IgD-negative memory B cell (primary cell): ENCODE data around the gene LUC7L3. TPM values are rescaled to one million over a fixed set of nuclear protein-coding genes. Genes with fewer than 3 reads are reported as not detected.

ENCODE experiments used
- H3K27ac Mint-ChIP-seq, 3 donors: one replicate each; pipeline ENCODE4 v1.8.0; 2020 to 2022; ENCODE audit warnings: mild to moderate bottlenecking in 3 of 3, mixed read lengths in 3 of 3, moderate library complexity in 1 of 3
- H3K27me3 Mint-ChIP-seq: one replicate; pipeline ENCODE4 v1.8.0; 2021; ENCODE audit warnings: mixed read lengths
- H3K36me3 Mint-ChIP-seq: one replicate; pipeline ENCODE4 v1.8.0; 2020; ENCODE audit warnings: mild to moderate bottlenecking, mixed read lengths
- H3K4me1 Mint-ChIP-seq, 3 donors: one replicate each; pipeline ENCODE4 v1.8.0; 2020 to 2022; ENCODE audit warnings: mixed read lengths in 3 of 3, mild to moderate bottlenecking in 1 of 3
- H3K4me3 Mint-ChIP-seq, 4 donors: one replicate each; pipeline ENCODE4 v1.8.0; 2020 to 2022; ENCODE audit warnings: mild to moderate bottlenecking in 4 of 4, mixed read lengths in 4 of 4, moderate library complexity in 3 of 4
- H3K9me3 Mint-ChIP-seq, 3 donors: one replicate each; pipeline ENCODE4 v1.8.0; 2020 to 2021; ENCODE audit warnings: mixed read lengths in 3 of 3, mild to moderate bottlenecking in 1 of 3
- polyA plus RNA-seq: library from polyadenylated mRNA; unstranded; fragments of 300-500 nt; fragmentation: Illumina TruSeq; gene quantifications from one replicate; pipeline ENCODE4 v1.2.3, GENCODE V29; 2021

LUC7L3 gene
- polyA plus RNA-seq, 1 donor from 2014 or later, result 65.5 TPM

DNA sequence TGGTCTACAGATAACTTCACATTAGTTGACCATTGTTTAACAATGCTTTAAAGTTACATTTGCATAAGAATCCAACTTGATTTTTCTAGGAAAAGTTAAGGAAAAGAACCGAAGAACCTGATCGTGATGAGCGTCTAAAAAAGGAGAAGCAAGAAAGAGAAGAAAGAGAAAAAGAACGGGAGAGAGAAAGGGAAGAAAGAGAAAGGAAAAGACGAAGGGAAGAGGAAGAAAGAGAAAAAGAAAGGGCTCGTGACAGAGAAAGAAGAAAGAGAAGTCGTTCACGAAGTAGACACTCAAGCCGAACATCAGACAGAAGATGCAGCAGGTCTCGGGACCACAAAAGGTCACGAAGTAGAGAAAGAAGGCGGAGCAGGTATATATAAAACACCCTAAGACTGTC lies 26.2 kb downstream of the LUC7L3 start:
- no peak overlapping the region for H3K4me3 Mint-ChIP-seq
- H3K9me3 Mint-ChIP-seq, result no peaks in the 10 kb centered on the region
- H3K4me1 Mint-ChIP-seq, result peaks cover 0 to 2% (median 0%) of the 10 kb centered on the region in 3 donors
- H3K27me3 Mint-ChIP-seq, result no peaks in the 10 kb centered on the region
- no peak overlapping the region for H3K27ac Mint-ChIP-seq
- peaks cover 6% of the 10 kb centered on the region for H3K36me3 Mint-ChIP-seq

DNA sequence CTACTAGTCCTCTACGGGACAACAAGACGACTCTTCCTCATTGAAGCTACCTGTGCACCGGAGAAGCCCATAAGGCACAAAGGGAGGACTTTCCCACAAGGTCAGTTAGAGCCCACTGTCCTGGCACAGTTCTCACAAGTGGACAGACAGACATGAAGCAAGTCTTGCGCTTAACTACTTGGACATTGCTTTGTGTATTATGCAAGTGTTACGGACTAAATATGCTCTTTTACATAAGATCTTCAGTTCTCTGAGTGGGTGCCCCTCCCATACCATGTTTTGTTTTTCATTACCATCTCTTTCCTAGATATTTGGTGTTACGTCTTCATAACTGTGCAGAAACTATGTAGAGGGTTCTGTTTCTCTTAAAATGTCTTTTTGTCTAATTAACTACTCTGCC lies 29.8 kb downstream of the LUC7L3 start:
- H3K27ac Mint-ChIP-seq, result no peak overlapping the region
- H3K4me1 Mint-ChIP-seq, result peaks cover 0 to 4% (median 2%) of the 10 kb centered on the region in 3 donors
- H3K36me3 Mint-ChIP-seq, result peaks cover 4% of the 10 kb centered on the region
- no peaks in the 10 kb centered on the region for H3K9me3 Mint-ChIP-seq
- H3K4me3 Mint-ChIP-seq, result no peak overlapping the region
- no peaks in the 10 kb centered on the region for H3K27me3 Mint-ChIP-seq

DNA sequence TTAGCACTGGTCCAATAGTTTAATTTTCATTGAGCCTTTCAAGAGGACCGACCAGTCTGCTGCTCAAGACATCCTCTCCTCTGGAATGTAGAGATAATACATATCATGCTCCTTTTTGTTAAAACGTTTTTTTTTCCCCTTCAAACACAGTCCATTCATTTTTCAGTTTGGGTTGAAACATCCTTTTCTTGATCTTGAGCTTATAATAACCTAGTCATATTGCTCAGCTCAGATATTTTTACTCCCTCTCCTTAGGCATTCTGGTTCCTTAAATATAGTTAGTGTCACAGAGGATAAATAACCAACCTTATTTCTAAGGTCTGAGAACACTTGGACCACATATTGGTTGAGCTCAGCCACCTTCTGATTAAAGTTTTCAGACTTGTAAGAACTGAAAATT lies 35.1 kb downstream of the LUC7L3 start:
- Mint-ChIP-seq H3K27ac (peak overlapping the region in 1 of 3 donors; percentile 83), H3K4me1 (peaks cover 0 to 4% (median 3%) of the 10 kb centered on the region in 3 donors), H3K36me3 (no peaks in the 10 kb centered on the region), H3K27me3 (no peaks in the 10 kb centered on the region), H3K4me3 (no peak overlapping the region), H3K9me3 (no peaks in the 10 kb centered on the region)

DNA sequence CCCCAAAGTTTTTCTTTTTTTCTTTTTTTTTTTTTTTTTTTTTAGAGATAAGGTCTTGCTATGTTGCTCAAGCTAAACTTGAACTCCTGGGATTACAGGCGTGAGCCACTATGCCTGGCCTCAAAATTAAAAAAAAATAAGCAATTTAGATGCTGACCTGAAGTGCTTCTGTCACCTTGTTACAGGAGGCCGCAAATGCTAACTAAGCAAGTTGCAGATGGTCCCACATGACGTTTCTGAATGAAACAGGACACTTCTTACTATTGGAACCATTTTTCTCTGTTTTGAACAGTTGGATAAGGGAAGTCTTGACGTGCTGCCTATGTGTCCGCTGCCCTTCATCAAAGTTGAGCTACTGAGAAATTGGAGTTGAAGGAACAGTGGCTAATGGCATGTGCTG lies 39.1 kb downstream of the LUC7L3 start:
- H3K4me3 Mint-ChIP-seq, result no peak overlapping the region
- H3K4me1 Mint-ChIP-seq, result peaks cover 5 to 11% (median 10%) of the 10 kb centered on the region in 3 donors
- no peaks in the 10 kb centered on the region for H3K27me3 Mint-ChIP-seq
- H3K27ac Mint-ChIP-seq, result peak overlapping the region in 1 of 3 donors; percentile 6
- H3K36me3 Mint-ChIP-seq, result no peaks in the 10 kb centered on the region
- no peaks in the 10 kb centered on the region for H3K9me3 Mint-ChIP-seq

DNA sequence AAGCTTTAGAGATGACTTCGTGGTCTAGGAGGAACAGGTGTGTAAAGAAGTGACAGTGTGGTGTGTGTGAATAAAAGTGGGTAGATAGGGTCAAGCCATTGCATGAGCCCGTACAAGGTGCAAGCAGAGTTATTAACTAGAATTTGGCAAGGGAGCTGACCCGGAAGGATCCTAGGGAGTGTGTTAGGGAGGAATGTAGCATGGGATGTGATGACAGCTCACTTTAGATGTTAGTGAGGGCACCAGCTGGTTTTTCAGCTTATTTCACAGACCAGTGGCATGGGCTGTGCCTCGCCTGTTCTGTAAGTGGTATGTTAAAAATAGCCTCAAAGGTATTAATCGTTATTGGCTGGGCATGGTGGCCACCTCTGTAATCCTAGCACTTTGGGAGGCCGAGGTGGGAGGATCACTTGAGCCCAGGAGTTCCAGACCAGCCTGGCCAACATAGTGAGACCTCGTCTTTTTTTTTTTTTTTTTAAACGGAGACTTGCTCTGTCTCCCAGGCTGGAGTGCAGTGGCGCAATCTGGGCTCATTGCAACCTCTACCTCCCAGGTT lies 39.7 kb downstream of the LUC7L3 start:
- H3K27me3 Mint-ChIP-seq, result no peaks in the 10 kb centered on the region
- no peak overlapping the region for H3K4me3 Mint-ChIP-seq
- no peaks in the 10 kb centered on the region for H3K9me3 Mint-ChIP-seq
- peak overlapping the region in 1 of 3 donors; percentile 6 for H3K27ac Mint-ChIP-seq
- H3K4me1 Mint-ChIP-seq, result peaks cover 5 to 12% (median 9%) of the 10 kb centered on the region in 3 donors
- no peaks in the 10 kb centered on the region for H3K36me3 Mint-ChIP-seq

DNA sequence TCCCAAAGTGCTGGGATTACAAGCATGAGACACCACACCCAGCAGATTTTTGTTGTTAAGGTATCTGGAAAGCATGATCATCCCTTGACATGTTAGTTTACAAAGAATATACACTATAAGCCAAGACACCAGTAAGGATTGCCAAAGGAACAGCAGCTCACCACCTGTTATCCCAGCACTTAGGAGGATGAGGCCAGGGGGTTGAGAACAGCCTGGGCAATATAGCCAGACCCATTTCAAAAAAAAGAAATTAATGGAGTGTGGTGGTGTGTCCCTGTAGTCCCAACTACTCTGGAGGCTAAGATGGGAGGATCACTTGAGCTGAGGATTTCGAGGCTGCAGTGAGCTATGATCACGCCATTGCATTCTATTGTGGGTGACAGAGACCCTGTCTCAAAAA lies 42.8 kb downstream of the LUC7L3 start:
- peak overlapping the region in 2 of 4 donors; percentile 38 to 63 for H3K4me3 Mint-ChIP-seq
- H3K27me3 Mint-ChIP-seq, result no peaks in the 10 kb centered on the region
- no peaks in the 10 kb centered on the region for H3K36me3 Mint-ChIP-seq
- no peaks in the 10 kb centered on the region for H3K9me3 Mint-ChIP-seq
- H3K27ac Mint-ChIP-seq, result no peak overlapping the region
- peaks cover 24 to 37% (median 30%) of the 10 kb centered on the region in 3 donors for H3K4me1 Mint-ChIP-seq

DNA sequence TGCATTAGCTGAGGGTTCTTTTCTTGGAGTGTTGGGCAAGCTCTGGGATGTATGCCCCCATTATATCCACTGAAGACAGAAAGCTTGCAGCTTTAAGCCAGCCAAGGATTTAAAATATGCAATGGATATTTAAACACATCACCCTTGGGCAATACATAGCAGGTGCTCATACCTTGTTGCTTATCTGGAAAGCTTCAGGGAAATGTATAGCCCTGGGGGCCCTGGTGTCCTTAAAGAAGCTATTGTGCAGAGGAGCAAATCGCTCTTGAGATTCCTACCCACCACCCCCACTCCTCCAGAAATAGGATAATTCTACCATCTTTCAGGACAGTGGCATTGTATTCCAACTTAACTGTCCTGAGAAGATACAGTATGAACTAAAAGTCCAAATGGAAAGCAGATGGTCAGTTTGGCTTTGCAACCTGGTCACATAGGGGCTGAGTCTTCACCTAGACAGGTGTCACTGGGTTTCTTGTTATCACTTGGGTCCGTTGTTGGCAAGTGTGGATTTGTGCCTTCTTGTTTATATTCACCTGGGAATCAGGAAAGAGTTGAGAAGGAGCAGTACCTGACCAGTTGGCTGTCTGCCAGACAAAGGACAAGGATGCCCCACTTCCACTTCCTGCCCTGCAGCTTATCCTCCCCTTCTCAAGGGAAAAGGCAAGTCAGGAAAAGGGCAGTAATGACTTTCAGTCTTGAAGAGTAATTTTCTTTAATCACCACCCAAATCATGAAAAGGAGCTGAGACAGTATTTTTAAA lies 44.5 kb downstream of the LUC7L3 start:
- Mint-ChIP-seq H3K27me3 (no peaks in the 10 kb centered on the region), H3K27ac (peak overlapping the region in 1 of 3 donors; percentile 82), H3K36me3 (no peaks in the 10 kb centered on the region), H3K4me3 (peak overlapping the region; percentile 73 to 94 (median 82)), H3K9me3 (no peaks in the 10 kb centered on the region), H3K4me1 (peaks cover 24 to 34% (median 30%) of the 10 kb centered on the region in 3 donors)

DNA sequence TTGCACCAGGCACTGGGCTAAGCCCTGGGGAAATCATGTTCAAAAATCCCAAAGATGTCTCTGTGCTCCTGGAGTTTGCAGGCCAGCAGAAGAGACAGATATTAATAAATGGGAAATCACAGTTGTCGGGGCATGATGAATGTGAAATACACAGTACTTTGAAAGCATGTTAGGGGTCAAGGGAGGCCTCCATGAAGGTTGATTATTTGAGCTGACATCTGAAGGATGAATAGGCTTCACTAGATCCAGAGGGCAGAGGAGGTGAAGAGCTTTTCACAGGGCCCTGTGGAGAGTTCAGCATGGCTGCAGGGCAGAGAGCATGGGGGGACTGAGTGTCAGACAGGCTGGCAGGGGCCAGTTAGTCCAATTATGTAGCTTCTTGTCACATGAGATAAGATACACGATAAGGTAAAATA lies 45.3 kb downstream of the LUC7L3 start:
- H3K9me3 Mint-ChIP-seq, result no peaks in the 10 kb centered on the region
- peak overlapping the region in 3 of 4 donors; percentile 16 to 63 (median 63) for H3K4me3 Mint-ChIP-seq
- H3K27me3 Mint-ChIP-seq, result no peaks in the 10 kb centered on the region
- peaks cover 24 to 34% (median 30%) of the 10 kb centered on the region in 3 donors for H3K4me1 Mint-ChIP-seq
- no peaks in the 10 kb centered on the region for H3K36me3 Mint-ChIP-seq
- H3K27ac Mint-ChIP-seq, result no peak overlapping the region

DNA sequence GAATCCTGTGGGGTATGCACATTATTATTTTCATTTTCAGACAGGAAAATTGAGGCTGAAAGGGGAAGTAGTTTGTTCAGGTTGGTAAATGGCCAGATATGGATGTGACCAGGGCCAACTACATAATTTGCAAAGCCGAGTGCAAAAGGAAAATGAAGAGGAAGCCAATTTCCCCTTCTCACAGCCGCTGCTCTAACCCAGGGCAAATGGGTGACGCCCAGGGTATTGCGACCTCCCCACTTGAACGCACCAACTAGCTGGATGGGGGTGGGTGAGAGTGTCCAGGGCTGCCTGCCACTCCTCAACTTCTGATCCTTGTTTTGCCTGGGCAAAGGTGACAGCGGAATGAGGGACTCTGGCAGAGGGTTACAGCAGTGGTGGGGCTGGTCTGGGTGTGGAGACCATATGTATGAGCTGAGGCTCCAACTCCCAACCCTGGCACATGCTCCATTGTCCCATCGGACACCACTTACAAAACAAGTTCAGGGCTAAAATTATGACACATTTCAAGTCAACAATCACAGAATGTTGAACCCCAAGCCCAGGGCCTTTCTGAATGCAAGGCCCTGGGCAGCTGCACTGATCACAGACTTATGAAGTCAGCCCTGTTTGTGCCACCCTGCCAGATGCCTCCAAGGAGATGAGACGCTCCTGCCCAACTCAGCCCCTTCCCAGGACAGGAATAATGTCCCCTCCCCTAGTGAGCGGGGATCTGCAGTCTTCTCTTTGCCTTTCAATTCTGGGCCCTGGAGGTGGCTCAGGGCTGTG lies 46.2 kb downstream of the LUC7L3 start:
- Mint-ChIP-seq H3K4me3 (peak overlapping the region; percentile 16 to 63 (median 52)), H3K36me3 (no peaks in the 10 kb centered on the region), H3K4me1 (peaks cover 24 to 34% (median 30%) of the 10 kb centered on the region in 3 donors), H3K27ac (peak overlapping the region in 1 of 3 donors; percentile 57), H3K27me3 (no peaks in the 10 kb centered on the region), H3K9me3 (no peaks in the 10 kb centered on the region)

DNA sequence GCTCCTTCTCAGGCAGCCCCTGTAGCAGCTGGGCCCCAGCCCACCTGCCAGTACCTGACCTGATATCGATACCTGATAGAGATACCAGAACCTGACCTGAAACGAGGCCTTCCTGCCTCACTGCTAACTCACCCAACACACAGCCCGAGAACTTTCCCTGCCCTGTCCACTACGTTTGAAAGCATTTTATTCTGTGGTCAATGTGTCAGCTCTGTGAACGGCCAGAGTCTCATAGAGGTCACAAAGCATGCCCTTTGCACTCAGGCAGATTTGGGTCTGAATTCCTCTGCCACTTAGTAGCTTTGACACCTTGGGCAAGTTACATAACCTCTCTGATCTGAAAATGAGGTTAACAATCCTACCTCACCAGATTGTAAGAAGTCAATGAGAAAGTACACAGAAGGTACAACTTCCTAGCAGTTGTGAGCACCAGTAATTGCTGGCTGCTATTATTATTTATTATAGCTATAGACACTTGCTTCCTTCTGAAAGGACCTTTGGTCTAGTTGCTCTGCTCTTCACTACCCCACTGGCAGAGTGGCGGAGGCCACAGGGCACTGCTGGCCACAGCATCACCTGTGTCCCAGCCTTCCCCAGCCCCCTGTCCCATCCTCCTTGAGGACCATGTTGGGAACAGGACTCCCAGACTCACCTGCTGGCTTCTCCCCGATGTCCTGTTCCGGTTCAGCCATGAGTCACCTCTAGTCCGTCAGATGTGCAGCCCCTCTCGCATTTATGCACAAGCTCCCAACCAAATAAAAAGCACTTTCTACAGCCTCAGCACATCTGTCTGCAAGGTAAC lies 47.0 kb downstream of the LUC7L3 start:
- H3K9me3 Mint-ChIP-seq, result no peaks in the 10 kb centered on the region
- H3K27ac Mint-ChIP-seq, result peak overlapping the region in 1 of 3 donors; percentile 57
- no peaks in the 10 kb centered on the region for H3K27me3 Mint-ChIP-seq
- no peaks in the 10 kb centered on the region for H3K36me3 Mint-ChIP-seq
- H3K4me1 Mint-ChIP-seq, result peaks cover 24 to 34% (median 30%) of the 10 kb centered on the region in 3 donors
- peak overlapping the region in 1 of 4 donors; percentile 18 for H3K4me3 Mint-ChIP-seq

DNA sequence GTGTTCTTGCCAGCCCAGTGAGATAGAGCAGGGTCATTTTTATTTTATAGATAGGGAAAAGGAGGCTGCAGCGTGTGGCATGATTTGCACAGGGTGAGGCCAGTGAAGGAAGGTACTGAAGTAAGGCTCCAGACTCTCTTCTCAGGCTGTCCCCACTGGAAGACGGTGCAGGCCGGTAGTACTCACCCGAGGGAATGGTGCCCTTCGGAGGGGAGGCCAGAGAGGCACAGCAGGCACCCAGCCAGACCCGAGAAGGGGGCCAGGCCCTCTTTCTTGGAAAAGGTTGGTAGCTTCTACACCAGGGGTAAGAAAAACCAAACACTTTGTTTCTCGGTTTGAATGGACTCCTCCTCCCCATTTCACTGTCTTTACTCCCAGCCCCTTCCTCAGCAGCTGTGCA lies 47.6 kb downstream of the LUC7L3 start:
- Mint-ChIP-seq H3K4me1 (peaks cover 25 to 37% (median 30%) of the 10 kb centered on the region in 3 donors), H3K4me3 (no peak overlapping the region)

DNA sequence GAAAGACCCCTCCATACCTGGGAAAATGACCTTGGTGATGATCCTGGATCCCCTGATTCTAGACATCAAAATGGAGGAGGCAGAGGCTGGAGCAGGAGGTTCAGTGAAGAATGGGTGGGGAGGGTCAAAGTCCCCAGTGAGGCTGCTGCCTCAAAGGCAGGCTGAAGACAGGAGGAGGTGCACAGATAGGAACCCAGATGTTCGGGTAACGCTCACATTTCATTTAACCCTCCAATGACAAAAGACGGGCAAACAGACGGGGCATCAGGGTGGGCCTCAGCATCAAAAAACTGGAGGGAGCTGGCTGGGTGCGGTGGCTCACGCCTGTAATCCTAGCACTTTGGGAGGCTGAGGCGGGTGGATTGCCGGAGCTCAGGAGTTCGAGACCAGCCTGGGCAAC lies 48.0 kb downstream of the LUC7L3 start, which contains the start of gene ANKRD40CL:
ANKRD40CL (minus strand) TSS at position 73 of the 400 bp plus-strand sequence. CDS start 605 bp downstream, outside the sequence.
- Mint-ChIP-seq H3K27ac (peak within 1 kb of the TSS in 1 of 3 donors; percentile 57), H3K36me3 (no peaks in the 10 kb centered on the region), H3K27me3 (no peaks in the 10 kb centered on the region), H3K4me3 (peak within 1 kb of the TSS in 1 of 4 donors; percentile 18), H3K9me3 (no peaks in the 10 kb centered on the region), H3K4me1 (peaks cover 28 to 39% (median 30%) of the 10 kb centered on the region in 3 donors)

More for the DNA sequence above, 47.6 kb downstream of the LUC7L3 start:
- Mint-ChIP-seq H3K27ac (no peak overlapping the region), H3K27me3 (no peaks in the 10 kb centered on the region), H3K9me3 (no peaks in the 10 kb centered on the region), H3K36me3 (no peaks in the 10 kb centered on the region)

DNA sequence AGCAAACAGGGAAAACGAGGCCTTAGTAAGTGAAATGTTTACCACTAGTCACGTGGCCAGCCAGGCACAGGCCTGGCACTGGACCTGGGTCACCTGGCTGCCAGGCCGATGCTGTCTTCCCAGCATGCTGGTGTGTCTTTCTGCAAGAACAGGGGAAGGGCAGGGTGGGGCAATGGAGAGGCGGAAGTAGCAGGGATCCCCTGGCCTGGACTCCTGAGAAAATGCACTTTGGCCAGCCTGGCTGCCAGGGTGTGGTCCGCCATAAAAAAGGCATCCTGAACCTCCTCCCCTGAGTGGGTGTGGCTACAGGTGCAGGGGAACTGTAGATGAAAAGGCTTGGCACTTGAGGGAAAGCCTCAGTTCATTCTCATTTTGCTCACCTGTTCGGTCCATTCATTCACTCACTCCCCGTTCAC lies 49.0 kb downstream of the LUC7L3 start:
- Mint-ChIP-seq H3K27me3 (no peaks in the 10 kb centered on the region), H3K9me3 (no peaks in the 10 kb centered on the region), H3K4me1 (peaks cover 24 to 34% (median 24%) of the 10 kb centered on the region in 3 donors), H3K4me3 (no peak overlapping the region), H3K27ac (no peak overlapping the region), H3K36me3 (no peaks in the 10 kb centered on the region)

DNA sequence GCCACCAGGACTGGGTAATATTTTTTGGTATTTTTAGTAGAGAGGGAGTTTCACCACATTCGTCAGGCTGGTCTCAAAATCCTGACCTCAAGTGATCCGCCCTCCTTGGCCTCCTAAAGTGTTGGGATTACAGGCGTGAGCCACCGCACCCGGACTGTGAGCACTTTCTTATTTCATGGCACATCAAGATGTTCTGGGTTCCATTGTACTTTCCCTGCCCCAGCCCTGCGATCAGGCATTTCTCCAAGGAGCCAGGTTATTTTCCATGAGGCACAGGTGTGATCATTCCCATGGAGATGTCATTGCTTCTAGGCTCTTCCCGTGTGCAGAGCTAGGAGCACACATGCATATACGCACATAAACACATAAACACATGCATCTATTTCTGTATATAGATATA lies 50.5 kb downstream of the LUC7L3 start:
- H3K4me3 Mint-ChIP-seq, result no peak overlapping the region
- H3K36me3 Mint-ChIP-seq, result no peaks in the 10 kb centered on the region
- no peaks in the 10 kb centered on the region for H3K27me3 Mint-ChIP-seq
- H3K4me1 Mint-ChIP-seq, result peaks cover 13 to 21% (median 17%) of the 10 kb centered on the region in 3 donors
- peak overlapping the region in 1 of 3 donors; percentile 63 for H3K27ac Mint-ChIP-seq
- no peaks in the 10 kb centered on the region for H3K9me3 Mint-ChIP-seq
